Calu3 (cell line): Measurements from ENCODE around the gene KRTAP16-1. TPM values are rescaled to one million over a fixed set of nuclear protein-coding genes. Genes with fewer than 3 reads are reported as not detected.
A peak's percentile ranks its signal among the peaks of the same experiment; 100 is the strongest.

Experiments
- BruUV-seq: library from RNA; stranded (reverse); fragments of 400-500 nt; replicated peaks from 2 replicates; lab custom pipeline; 2021; lab: Mats Ljungman, UMichigan
- CTCF ChIA-PET: fragments of 300-600 bp; sonication (Branson Sonifier 250); formaldehyde crosslinking; loops from one replicate; lab custom pipeline; 2022; ENCODE audit warnings: antibody characterized with exemption; lab: Charles Lee
- DNase-seq: peaks from one replicate; pipeline ENCODE4 v3.0.0; 2022
- H3K27ac Mint-ChIP-seq: one replicate; pipeline ENCODE4 v1.8.0; 2022; ENCODE audit warnings: mixed read lengths; ENCODE audit not compliant: unreplicated experiment
- H3K27me3 Mint-ChIP-seq: one replicate; pipeline ENCODE4 v1.8.0; 2022; ENCODE audit warnings: mixed read lengths; ENCODE audit not compliant: unreplicated experiment
- H3K36me3 Mint-ChIP-seq: one replicate; pipeline ENCODE4 v1.8.0; 2022; ENCODE audit warnings: mild to moderate bottlenecking, moderate library complexity, mixed read lengths; ENCODE audit not compliant: insufficient read depth, unreplicated experiment
- H3K4me1 Mint-ChIP-seq: one replicate; pipeline ENCODE4 v1.8.0; 2022; ENCODE audit warnings: mild to moderate bottlenecking, low read depth, mixed read lengths; ENCODE audit not compliant: unreplicated experiment
- H3K4me3 Mint-ChIP-seq: one replicate; pipeline ENCODE4 v1.8.0; 2022; ENCODE audit warnings: mild to moderate bottlenecking, low read depth, moderate library complexity, mixed read lengths; ENCODE audit not compliant: unreplicated experiment
- H3K9me3 Mint-ChIP-seq: one replicate; pipeline ENCODE4 v1.8.0; 2022; ENCODE audit warnings: low read depth, mixed read lengths; ENCODE audit not compliant: unreplicated experiment
- intact Hi-C: fragments of 100-400 bp; cut with micrococcal nuclease; formaldehyde crosslinking; loops from one replicate; pipeline ENCODE4 v1.10.0; 2022; ENCODE audit not compliant: unreplicated experiment
- total RNA-seq: library from RNA; stranded (reverse); gene quantifications from 2 replicates; pipeline ENCODE4 v1.2.3, GENCODE V29; 2022
- TF ChIP-seq, protein P1 (sequence below): fragments of 200-600 bp; IDR thresholded peaks from one replicate; pipeline ENCODE4 v1.8.0; 2022; ENCODE audit warnings: antibody characterized with exemption; ENCODE audit not compliant: unreplicated experiment

The KRTAP16-1 gene
- total RNA-seq, 1 experiment from 2014 or later, result not detected

DNA sequence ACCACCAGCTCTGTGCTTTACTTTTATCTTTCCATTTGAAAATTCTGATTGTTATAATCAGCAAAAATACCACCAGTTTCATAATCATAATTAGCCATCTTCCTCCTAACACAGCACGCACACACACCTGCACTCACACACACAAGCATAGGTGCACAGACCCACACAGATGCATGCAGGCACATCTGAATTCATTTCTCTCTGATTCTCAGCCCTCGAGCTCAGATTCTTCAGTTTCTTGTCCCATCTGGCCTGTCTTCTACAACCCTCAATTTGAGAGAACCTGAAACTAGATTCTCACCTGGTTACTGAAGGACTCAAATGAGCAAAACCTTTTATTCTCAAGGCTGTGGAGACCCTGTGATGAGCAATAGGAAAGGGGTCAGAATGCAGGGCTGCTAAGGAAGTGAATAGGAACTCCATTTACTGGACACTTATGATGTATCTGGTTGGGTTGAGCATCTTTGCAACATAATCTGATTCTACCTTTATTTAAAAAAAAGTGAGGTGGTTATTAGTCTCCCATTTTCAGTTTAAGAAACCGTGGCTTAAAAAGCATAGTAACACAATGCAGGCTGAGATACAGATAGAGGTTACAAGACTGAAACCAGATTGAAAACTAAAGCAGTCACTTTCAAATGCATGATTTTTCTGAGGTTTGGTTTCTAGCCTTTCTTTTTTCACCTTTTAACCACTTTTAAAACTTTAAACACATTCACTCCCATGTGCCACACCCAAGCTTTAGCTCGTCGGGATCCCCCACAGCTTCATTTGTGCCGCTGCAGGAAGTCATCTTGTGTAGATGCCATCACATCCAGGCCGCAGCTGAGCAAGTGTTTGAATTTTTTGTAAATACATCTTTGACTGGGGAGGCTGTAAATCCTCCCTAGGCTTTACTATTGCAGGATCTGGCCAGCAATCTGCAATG lies 32.1 kb upstream of the KRTAP16-1 start:
- no TSS peak for BruUV-seq
- intact Hi-C loops, result no loop called here

DNA sequence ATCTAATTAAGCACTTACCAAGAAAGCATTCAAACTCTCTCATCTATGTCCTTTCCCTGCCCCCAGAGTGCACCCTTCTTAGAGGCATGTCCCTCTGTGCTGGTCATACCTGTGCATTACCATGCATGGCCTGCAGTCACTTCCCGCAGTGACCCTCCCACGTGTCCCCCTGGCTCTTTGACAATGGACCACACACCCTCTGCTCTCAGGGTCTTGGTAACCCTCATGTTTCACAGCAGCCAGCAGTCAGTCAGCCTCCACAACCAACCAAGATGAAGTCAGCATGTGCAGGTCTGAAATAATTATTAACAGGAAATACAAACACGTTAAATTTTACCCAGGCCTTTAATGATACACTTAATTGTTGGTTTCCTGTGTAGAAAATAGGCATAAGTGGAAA lies 31.4 kb upstream of the KRTAP16-1 start:
- intact Hi-C loops, result no loop called here
- Mint-ChIP-seq H3K9me3 (peaks cover 4% of the 10 kb centered on the region), H3K27ac (peak overlapping the region; percentile 25), H3K27me3 (no peaks in the 10 kb centered on the region), H3K36me3 (no peaks in the 10 kb centered on the region), H3K4me3 (peak overlapping the region; percentile 4), H3K4me1 (peaks cover 32% of the 10 kb centered on the region)
- TF ChIP-seq, protein P1, sequence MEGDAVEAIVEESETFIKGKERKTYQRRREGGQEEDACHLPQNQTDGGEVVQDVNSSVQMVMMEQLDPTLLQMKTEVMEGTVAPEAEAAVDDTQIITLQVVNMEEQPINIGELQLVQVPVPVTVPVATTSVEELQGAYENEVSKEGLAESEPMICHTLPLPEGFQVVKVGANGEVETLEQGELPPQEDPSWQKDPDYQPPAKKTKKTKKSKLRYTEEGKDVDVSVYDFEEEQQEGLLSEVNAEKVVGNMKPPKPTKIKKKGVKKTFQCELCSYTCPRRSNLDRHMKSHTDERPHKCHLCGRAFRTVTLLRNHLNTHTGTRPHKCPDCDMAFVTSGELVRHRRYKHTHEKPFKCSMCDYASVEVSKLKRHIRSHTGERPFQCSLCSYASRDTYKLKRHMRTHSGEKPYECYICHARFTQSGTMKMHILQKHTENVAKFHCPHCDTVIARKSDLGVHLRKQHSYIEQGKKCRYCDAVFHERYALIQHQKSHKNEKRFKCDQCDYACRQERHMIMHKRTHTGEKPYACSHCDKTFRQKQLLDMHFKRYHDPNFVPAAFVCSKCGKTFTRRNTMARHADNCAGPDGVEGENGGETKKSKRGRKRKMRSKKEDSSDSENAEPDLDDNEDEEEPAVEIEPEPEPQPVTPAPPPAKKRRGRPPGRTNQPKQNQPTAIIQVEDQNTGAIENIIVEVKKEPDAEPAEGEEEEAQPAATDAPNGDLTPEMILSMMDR, result peak; percentile 37
- CTCF ChIA-PET, result interaction anchor here (0.7 to 2.9 kb wide), 3 partner anchors 108 to 322 kb away, joined by 3 to 9 read pairs (median 3); no protein-coding TSS in a partner anchor
- DNase-seq, result peak; percentile 58
- BruUV-seq, result no TSS peak

More for the DNA sequence above, 32.1 kb upstream of the KRTAP16-1 start:
- TF ChIP-seq, protein P1, result no peak
- Mint-ChIP-seq H3K9me3 (peaks cover 4% of the 10 kb centered on the region), H3K4me1 (peaks cover 32% of the 10 kb centered on the region), H3K27ac (peak overlapping the region; percentile 25), H3K27me3 (no peaks in the 10 kb centered on the region), H3K36me3 (no peaks in the 10 kb centered on the region), H3K4me3 (peak overlapping the region; percentile 4)
- CTCF ChIA-PET, result interaction anchor here (1.3 to 2.9 kb wide), 2 partner anchors 208 to 322 kb away, joined by 3 to 9 read pairs; no protein-coding TSS in a partner anchor
- DNase-seq, result no peak

DNA sequence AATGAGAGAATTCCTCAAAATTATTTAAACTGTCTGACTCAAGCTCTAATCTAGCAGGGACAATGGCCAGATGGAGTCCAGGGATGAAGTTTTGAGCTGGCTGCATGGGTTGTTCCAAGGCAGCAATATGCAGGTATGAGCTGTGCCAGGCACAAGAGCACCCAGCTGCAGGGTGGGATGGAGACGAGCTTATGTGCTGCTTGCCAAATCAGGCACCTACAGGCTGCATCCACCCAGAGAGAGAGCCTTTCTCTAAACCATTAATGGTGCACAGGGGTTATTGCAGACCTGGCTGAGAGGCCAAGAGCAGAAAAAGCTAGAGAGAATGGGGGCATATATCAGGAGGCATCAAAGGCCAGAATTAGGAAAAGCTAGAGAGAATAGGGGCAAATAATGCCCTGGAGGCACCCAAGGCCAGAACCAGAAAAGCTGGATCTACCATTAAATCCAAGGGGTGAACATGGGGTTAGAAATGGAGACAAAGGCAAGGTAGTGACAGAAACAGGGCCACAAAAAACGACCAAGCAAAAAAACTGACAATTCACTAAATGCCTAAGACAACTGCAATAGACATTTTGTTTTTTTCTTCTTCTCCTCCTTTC lies 30.6 kb upstream of the KRTAP16-1 start:
- intact Hi-C loops, result loop anchor here (5.0 to 10.0 kb wide), 2 partner anchors 78 to 155 kb away; no protein-coding TSS in a partner anchor
- Mint-ChIP-seq H3K27me3 (no peaks in the 10 kb centered on the region), H3K36me3 (no peaks in the 10 kb centered on the region), H3K4me1 (peaks cover 32% of the 10 kb centered on the region), H3K4me3 (peak overlapping the region; percentile 4), H3K27ac (peak overlapping the region; percentile 25), H3K9me3 (peaks cover 4% of the 10 kb centered on the region)
- TF ChIP-seq, protein P1, result no peak
- CTCF ChIA-PET, result interaction anchor here (0.7 to 2.9 kb wide), 5 partner anchors 17 to 455 kb away, joined by 3 to 9 read pairs (median 3); partner anchors contain the start of gene KRT20
- no peak for DNase-seq
- no TSS peak for BruUV-seq

DNA sequence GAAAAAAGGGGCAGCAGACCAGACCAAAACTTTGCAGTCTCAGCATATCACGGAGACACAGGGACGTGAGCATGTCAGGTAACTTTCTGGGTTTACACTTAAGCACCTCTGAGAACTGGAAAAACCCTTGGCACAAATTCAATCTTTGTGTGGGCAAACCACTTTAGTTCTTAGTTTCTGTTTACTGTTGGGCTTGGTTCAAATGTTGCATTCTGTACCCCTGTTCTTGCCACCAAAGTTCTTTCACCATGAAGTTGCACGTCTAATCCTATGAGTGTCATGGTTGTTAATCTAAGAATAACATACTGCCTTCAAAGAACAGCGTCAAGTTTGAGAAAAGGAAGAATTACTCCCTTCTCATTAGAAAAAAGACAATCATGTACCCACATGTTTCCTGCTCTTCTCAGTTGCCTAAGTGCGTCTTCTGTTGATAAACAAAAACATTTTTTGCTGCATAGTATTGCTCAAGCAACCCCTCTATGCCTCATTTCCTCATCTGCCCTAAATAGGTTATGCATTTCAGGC lies 29.9 kb upstream of the KRTAP16-1 start:
- no peak overlapping the region for H3K4me3 Mint-ChIP-seq
- peaks cover 4% of the 10 kb centered on the region for H3K9me3 Mint-ChIP-seq
- BruUV-seq, result no TSS peak
- TF ChIP-seq, protein P1, result no peak
- H3K27me3 Mint-ChIP-seq, result no peaks in the 10 kb centered on the region
- CTCF ChIA-PET, result interaction anchor here (1.1 to 2.9 kb wide), 2 partner anchors 17 to 210 kb away, joined by 3 to 9 read pairs; no protein-coding TSS in a partner anchor
- no peaks in the 10 kb centered on the region for H3K36me3 Mint-ChIP-seq
- peak overlapping the region; percentile 25 for H3K27ac Mint-ChIP-seq
- no peak for DNase-seq
- peaks cover 32% of the 10 kb centered on the region for H3K4me1 Mint-ChIP-seq
- intact Hi-C loops, result loop anchor here (5.0 to 10.0 kb wide), 2 partner anchors 78 to 156 kb away; no protein-coding TSS in a partner anchor
